IPS-20b (cell line): Measurements from ENCODE around the gene GNAS.
"Not testable (repeated sequence)": the region's sequence is repeated elsewhere in the genome, so short reads cannot be mapped to it uniquely, and the experiment has no call there.

Source experiments
- H3K27ac ChIP-seq: one replicate; pipeline ENCODE4 v1.5.1; 2013; ENCODE audit warnings: low read length
- H3K27me3 ChIP-seq: 2 replicates; pipeline ENCODE4 v1.6.1; 2013; ENCODE audit warnings: mild to moderate bottlenecking, low read length, inconsistent platforms; ENCODE audit not compliant: insufficient read depth
- H3K36me3 ChIP-seq: 2 replicates; pipeline ENCODE4 v1.6.1; 2013; ENCODE audit warnings: low read depth, mild to moderate bottlenecking, inconsistent platforms, low read length, moderate library complexity; ENCODE audit not compliant: insufficient read depth
- H3K4me1 ChIP-seq: 2 replicates; pipeline ENCODE4 v1.6.1; 2013; ENCODE audit warnings: mild to moderate bottlenecking, control low read depth, inconsistent platforms, low read length, moderate library complexity; ENCODE audit not compliant: insufficient read depth
- H3K4me3 ChIP-seq: 2 replicates; pipeline ENCODE4 v1.5.1; 2013; ENCODE audit warnings: mild to moderate bottlenecking, low read length, inconsistent platforms
- H3K9ac ChIP-seq: 2 replicates; pipeline ENCODE4 v1.6.1; 2013; ENCODE audit warnings: low read depth, mild to moderate bottlenecking, inconsistent platforms, low read length, moderate library complexity
- H3K9me3 ChIP-seq: 2 replicates; pipeline ENCODE4 v1.6.1; 2013; ENCODE audit warnings: mild to moderate bottlenecking, low read depth, low read length, inconsistent platforms; ENCODE audit not compliant: insufficient read depth

GNAS gene

DNA sequence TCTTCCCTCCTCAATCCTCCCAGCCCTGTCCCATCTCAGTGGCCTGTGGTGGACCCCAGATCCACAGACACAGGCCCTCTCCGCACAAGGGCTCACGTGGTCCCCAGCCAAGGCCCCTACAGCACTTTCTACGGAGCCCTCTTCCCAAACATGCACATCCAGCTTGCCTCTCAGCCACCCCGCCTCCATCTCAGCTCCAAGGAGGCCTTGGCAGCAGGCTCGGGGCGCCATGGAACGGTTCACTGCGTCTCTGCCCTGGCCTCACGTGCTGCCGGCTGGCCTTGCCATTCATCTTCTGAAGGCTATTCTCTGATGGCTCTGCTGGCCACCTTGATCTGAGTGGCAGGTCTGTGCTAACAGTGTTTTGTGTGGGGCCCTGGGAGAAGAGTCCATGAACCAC, 34.8 kb upstream of the GNAS start:
- no peak overlapping the region for H3K9ac ChIP-seq

DNA sequence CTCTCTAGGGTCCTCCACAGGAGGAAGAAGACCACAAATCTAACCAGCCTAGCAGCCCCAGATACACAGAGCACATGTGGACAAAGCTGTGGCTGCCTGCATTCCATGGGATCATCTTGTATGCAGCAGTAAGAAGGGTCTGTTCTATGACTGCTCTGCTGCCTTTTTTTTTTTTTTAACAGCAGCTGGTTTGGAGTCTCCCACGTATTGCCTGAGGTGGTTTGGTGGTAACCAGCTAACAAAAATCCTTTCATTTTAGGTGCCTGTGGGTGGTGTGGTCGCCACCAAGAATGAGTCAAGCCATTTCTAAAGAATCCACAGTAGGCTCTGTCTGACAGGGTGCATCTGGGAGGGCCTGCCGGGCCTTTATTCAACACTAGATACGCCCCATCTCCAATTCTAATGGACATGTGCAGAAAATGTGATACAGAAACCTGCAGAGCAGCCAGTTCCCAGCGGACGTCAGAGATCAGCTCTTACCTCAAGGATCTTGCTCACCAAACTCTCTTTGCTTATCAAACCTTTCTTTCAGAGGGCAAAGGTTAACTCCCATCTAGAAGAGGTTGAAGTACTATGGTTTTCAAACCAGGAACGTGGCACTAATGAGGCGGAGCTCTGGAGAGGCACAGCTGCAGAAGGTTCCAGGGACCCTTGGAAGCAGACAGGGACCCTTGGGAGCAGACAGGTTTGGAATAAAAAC, 33.8 kb upstream of the GNAS start:
- Histone ChIP-seq H3K9ac (no peak overlapping the region), H3K27ac (no peak overlapping the region), H3K27me3 (no peaks in the 10 kb centered on the region), H3K9me3 (peaks cover 5% of the 10 kb centered on the region; the same call in 1 of the 2 replicates), H3K4me1 (no peaks in the 10 kb centered on the region), H3K36me3 (no peaks in the 10 kb centered on the region), H3K4me3 (no peak overlapping the region)

More for the DNA sequence above, 34.8 kb upstream of the GNAS start:
- no peak overlapping the region for H3K4me3 ChIP-seq
- peaks cover 5% of the 10 kb centered on the region; the same call in 1 of the 2 replicates for H3K9me3 ChIP-seq
- H3K27ac ChIP-seq: no peak overlapping the region
- H3K4me1 ChIP-seq: no peaks in the 10 kb centered on the region
- H3K36me3 ChIP-seq: no peaks in the 10 kb centered on the region
- H3K27me3 ChIP-seq: no peaks in the 10 kb centered on the region

DNA sequence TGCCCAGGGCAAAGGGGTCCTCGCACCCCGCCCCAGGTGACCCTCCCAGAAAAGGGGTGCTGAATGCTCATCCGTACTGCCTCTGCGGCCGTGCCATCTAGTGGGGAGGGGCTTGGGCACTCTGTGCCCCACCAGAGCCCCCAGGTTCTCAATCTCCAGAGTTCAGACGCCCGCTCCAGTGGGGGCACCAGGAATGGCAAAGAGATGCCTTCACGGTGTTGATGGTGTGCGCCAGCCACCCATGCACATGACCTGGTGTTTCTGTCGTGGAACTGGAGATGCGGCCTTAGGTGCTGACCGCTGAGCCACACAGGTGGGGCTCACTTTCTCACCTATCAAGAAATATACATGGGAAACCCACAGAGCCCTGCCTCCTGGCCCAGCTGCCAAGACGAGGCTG, 32.6 kb upstream of the GNAS start:
- Histone ChIP-seq H3K4me3 (no peak overlapping the region), H3K9me3 (peaks cover 5% of the 10 kb centered on the region; the same call in 1 of the 2 replicates), H3K27me3 (no peaks in the 10 kb centered on the region), H3K27ac (no peak overlapping the region), H3K9ac (no peak overlapping the region), H3K36me3 (no peaks in the 10 kb centered on the region), H3K4me1 (no peaks in the 10 kb centered on the region)

DNA sequence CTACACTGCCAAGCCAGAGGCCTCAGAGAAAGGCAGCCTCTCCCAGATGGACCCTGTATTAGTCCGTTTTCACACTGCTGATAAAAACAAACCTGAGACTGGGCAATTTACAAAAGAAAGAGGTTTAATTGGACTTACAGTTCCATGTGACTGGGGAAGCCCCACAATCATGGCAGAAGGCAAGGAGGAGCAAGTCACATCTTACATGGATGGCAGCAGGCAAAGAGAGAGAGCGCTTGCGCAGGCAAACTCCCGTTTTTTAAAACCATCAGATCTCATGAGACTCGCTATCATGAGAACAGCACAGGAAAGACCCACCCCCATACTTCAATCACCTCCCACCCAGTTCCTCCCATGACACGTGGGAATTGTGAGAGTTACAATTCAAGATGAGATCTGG, 32.0 kb upstream of the GNAS start:
- H3K9ac ChIP-seq, H3K9me3 ChIP-seq, H3K4me3 ChIP-seq, H3K27me3 ChIP-seq, H3K4me1 ChIP-seq, H3K36me3 ChIP-seq, H3K27ac ChIP-seq: not testable (repeated sequence)

DNA sequence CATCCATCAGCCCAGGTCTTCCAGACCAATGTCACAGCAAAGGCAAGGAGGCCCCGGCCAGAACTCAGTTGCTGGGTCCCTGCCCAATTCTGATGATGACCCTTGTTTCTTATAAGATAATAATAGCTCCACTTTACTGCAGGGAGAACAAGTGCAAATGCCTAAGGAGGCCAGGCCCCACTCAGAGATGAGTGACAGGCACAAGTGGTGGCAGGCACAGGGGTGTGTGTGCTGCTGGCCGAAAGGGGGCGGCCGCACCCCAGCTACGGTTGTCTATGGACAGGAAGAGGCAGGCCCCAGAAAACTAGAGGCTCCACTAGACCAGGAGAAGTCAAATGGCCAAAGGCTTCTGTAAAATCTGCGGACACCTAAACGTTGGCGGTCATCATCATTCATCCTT, 30.4 kb upstream of the GNAS start:
- H3K27ac ChIP-seq: no peak overlapping the region
- no peaks in the 10 kb centered on the region for H3K36me3 ChIP-seq
- no peaks in the 10 kb centered on the region for H3K27me3 ChIP-seq

DNA sequence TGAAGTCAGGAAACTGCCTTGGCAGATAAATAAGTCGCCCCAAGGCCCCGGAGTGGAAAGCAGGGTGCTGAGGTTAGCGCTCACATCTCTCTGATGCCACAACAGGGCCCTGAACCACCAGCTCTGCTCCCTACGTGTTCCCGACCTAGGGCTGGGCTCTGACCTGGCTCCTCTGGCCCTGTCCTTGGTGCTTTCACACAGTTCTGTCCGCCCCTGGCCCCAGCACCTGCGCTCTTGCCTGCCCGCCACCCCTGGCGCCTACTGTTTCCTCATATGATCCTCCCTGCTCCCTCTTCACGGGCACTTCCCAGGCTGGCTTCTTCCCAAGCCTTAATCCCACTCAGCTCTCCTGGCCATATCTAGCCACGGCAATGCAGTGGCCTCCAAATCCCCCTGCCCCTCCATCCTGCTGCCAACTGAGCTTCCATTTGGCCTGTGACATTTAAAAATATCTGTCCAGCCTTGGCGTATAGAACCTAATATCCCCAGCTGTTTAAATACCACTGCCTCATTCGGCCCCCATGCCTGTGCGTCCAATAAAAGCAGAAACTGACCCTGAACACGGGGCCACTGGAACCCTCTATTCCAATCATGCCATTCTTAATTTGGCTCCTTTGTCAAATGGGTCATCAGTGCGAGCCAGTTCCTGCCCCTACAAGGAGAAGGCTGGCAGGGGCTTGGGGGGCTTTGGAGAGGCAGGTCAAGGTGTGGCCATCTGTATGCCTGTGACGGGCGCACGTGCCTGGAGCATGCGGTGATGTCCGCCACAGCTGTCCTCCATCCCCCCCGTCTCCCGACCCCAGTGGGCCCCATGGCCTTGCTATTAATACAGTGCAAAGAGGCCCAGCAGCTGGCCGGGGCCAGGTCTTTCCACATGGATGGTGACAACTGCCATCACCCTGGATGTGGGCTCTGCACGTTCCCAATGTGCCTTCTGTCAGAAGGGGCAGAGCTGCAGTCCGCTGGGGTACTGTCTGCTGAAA, 29.5 kb upstream of the GNAS start:
- H3K4me3 ChIP-seq: no peak overlapping the region

More for the DNA sequence above, 30.4 kb upstream of the GNAS start:
- Histone ChIP-seq H3K9ac (no peak overlapping the region), H3K4me3 (no peak overlapping the region), H3K4me1 (no peaks in the 10 kb centered on the region), H3K9me3 (peaks cover 5% of the 10 kb centered on the region; the same call in 1 of the 2 replicates)

DNA sequence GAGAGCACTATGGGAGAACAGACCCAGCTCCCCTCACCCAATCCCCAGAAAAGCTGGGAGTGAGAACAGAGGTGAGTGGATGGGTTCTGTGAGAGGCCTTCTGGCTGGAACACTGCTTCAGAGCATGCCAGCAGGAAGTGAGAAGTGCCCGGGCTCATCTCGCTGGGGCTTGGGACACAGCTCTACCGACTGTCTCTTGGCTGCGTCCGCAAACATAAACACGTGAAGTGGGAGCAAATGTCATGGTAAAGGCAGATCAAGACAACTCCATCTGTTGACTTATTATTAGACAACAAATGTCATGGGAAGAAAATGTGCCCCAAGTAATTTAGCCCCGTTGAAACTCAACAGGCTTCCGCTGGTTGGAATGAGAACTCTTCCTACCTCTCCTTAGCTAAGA, 27.7 kb upstream of the GNAS start:
- Histone ChIP-seq H3K4me3 (no peak overlapping the region), H3K9me3 (peaks cover 5% of the 10 kb centered on the region; the same call in 1 of the 2 replicates), H3K9ac (no peak overlapping the region), H3K4me1 (no peaks in the 10 kb centered on the region), H3K36me3 (no peaks in the 10 kb centered on the region), H3K27ac (no peak overlapping the region), H3K27me3 (no peaks in the 10 kb centered on the region)

More for the DNA sequence above, 29.5 kb upstream of the GNAS start:
- Histone ChIP-seq H3K36me3 (no peaks in the 10 kb centered on the region), H3K9ac (no peak overlapping the region), H3K4me1 (no peaks in the 10 kb centered on the region), H3K27ac (no peak overlapping the region), H3K9me3 (peaks cover 5% of the 10 kb centered on the region; the same call in 1 of the 2 replicates), H3K27me3 (no peaks in the 10 kb centered on the region)

DNA sequence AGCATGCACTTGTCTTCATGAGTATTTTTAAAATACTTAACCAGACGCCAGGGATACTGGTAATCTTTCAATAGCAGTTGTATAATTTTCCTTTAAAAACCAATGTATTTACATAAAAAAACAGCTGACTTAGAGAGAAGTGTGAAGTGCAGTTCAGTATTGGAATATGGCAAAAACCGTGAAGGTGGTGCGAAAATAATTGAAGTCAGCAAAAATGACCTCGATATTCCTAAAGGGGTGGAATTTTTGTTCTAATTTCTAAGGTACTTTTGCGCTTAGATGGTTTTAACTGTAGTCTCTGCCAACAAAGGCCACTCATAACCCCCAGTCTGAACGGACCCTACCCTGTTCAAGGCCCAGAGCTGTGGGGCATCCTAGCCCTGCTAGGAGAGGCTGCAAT, 27.1 kb upstream of the GNAS start:
- H3K27ac ChIP-seq: no peak overlapping the region
- no peaks in the 10 kb centered on the region for H3K36me3 ChIP-seq
- H3K4me1 ChIP-seq: no peaks in the 10 kb centered on the region
- peaks cover 4% of the 10 kb centered on the region; the same call in 1 of the 2 replicates for H3K9me3 ChIP-seq
- H3K4me3 ChIP-seq: no peak overlapping the region
- H3K9ac ChIP-seq: no peak overlapping the region
- H3K27me3 ChIP-seq: no peaks in the 10 kb centered on the region

DNA sequence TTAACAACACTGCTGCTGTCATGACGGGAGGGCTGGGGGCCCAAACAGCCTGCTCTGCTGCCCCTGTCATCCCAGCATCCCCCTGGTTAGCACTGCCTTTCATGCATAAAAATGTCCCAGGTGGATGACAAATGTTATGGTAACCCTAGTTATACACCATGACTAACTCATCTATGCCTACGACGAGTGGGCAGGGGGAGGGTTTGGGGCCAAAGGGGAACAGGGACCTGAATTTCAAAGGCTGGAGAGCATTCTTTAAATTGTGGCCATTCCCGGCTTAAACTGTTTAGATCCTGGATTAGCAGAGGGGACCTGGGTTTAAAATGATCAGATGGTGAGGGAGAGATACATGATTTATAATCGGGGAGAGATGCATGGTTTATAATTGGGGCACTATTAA, 26.2 kb upstream of the GNAS start:
- Histone ChIP-seq H3K9ac (no peak overlapping the region), H3K9me3 (no peaks in the 10 kb centered on the region), H3K4me1 (no peaks in the 10 kb centered on the region), H3K36me3 (no peaks in the 10 kb centered on the region), H3K27ac (no peak overlapping the region), H3K4me3 (no peak overlapping the region), H3K27me3 (no peaks in the 10 kb centered on the region)

DNA sequence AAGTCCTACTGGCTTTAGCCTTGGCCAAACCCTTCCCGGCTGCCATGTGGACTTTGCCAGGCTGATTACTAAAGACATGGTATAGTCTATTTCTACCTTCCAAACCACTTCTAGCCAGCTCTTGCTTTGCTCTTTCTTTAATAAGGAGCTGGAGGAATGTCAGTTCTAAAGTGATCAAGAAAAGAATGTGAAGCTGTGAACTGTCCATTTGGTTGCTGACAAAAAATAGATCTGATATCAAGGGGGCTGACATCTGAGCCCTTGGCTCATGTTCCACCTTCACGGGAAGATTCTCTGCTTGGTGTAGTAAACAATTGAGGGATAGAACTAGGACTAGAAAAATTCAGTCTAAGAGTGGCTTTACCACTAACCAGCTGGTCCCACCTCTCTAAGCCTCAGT, 24.4 kb upstream of the GNAS start:
- Histone ChIP-seq H3K9ac (no peak overlapping the region), H3K27me3 (no peaks in the 10 kb centered on the region), H3K27ac (no peak overlapping the region), H3K36me3 (no peaks in the 10 kb centered on the region), H3K4me1 (no peaks in the 10 kb centered on the region), H3K4me3 (no peak overlapping the region), H3K9me3 (no peaks in the 10 kb centered on the region)

DNA sequence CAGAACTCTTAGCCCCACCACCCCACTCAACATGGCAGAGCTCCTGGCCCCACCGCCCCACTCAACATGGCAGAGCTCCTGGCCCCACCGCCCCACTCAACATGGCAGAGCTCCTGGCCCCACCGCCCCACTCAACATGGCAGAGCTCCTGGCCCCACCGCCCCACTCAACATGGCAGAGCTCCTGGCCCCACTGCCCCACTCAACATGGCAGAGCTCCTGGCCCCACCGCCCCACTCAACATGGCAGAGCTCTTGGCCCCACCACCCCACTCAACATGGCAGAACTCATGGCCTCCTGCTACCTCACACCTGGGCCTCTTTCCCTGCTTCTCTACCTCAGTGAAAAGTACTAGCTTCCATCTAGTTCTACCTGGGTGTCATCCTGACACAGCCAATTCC, 23.7 kb upstream of the GNAS start:
- H3K4me3 ChIP-seq, H3K9ac ChIP-seq, H3K36me3 ChIP-seq, H3K9me3 ChIP-seq, H3K27me3 ChIP-seq, H3K27ac ChIP-seq, H3K4me1 ChIP-seq: not testable (repeated sequence)

DNA sequence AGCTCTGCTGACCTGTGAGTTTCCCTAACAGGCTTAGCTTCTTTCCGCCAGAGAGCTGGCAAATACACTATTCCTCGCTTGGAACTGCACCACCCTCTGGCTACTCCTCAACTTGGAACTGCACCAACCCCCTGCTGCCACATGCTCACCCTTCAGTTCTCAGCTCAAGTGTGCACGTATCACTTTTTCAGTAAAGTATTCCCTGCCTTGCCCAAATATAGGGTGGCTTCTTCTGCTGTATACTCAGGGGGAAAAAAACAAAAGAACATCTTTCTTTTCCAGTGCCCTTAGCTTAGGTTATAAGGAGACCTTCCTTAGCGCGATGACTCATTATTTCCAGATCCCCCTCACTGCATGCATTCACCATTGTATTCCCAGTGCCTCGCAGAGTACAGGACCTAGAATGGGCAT, 23.0 kb upstream of the GNAS start:
- H3K27me3 ChIP-seq: no peaks in the 10 kb centered on the region
- H3K27ac ChIP-seq: no peak overlapping the region
- H3K9ac ChIP-seq: no peak overlapping the region
- H3K4me1 ChIP-seq: no peaks in the 10 kb centered on the region
- no peaks in the 10 kb centered on the region for H3K9me3 ChIP-seq
- no peaks in the 10 kb centered on the region for H3K36me3 ChIP-seq
- H3K4me3 ChIP-seq: no peak overlapping the region
